Prostate gland (tissue), 2 donors: Measurements from ENCODE around the gene EFCC1. TPM values are rescaled to one million over a fixed set of nuclear protein-coding genes. Genes with fewer than 3 reads are reported as not detected.

Source experiments
- DNase-seq: peaks from one replicate; pipeline ENCODE4 v3.0.0-alpha.2; 2019; ENCODE audit warnings: low spot score
- H3K27ac ChIP-seq, 2 donors: fragments of 200-600 bp; sonication (generic); 2 replicates each; pipeline ENCODE4 v1.5.1; 2017 to 2019
- H3K27me3 ChIP-seq: fragments of 200-600 bp; sonication (generic); replicated peaks from 2 replicates; pipeline ENCODE4 v1.5.1; 2019; ENCODE audit not compliant: insufficient read depth
- H3K36me3 ChIP-seq, 2 donors: fragments of 200-600 bp; sonication (generic); 1 replicate in 1 of 2; 2 replicates in 1 of 2; pipeline versions ENCODE4 v1.5.1 to v1.8.1; 2017 to 2019
- H3K4me1 ChIP-seq: fragments of 200-600 bp; sonication (generic); replicated peaks from 2 replicates; pipeline ENCODE4 v1.5.1; 2019
- H3K4me3 ChIP-seq, 2 donors: fragments of 200-600 bp; sonication (generic); 2 replicates each; pipeline ENCODE4 v1.5.1; 2017 to 2019
- H3K9me3 ChIP-seq: fragments of 200-600 bp; sonication (generic); 2 replicates; pipeline ENCODE4 v1.5.1; 2017
- CTCF ChIP-seq, 4 experiments: fragments of 200-600 bp in 2 of 4; fragments of 450-650 bp in 2 of 4; sonication (generic) in 2 of 4; IDR thresholded peaks; 1 replicate in 3 of 4; 2 replicates in 1 of 4; pipeline ENCODE4 v1.5.1; 2016 to 2019; ENCODE audit warnings: antibody characterized with exemption in 4 of 4, mild to moderate bottlenecking in 2 of 4, moderate library complexity in 2 of 4
- POLR2A ChIP-seq: fragments of 450-650 bp; IDR thresholded peaks from one replicate; pipeline ENCODE4 v1.6.1; 2016; ENCODE audit warnings: antibody characterized with exemption, mild to moderate bottlenecking
- POLR2AphosphoS5 ChIP-seq: sonication (generic); formaldehyde crosslinking; IDR thresholded peaks from one replicate; pipeline ENCODE4 v1.6.1; 2017; ENCODE audit warnings: antibody characterized with exemption
- WGBS: methylation state at CpG from one replicate; pipeline ENCODE4 v1.1.5; 2018; 5-methylcytosine and 5-hydroxymethylcytosine counted together
- intact Hi-C: fragments of 100-400 bp; cut with DNase I; formaldehyde crosslinking; loops from one replicate; pipeline ENCODE4 v1.14.2; 2022
- total RNA-seq, 2 donors: library from RNA; depleted of rRNA; stranded (reverse); fragments of >200 nt; gene quantifications; one replicate each; pipeline ENCODE4 v1.1.0, GENCODE V29; 2016

Gene EFCC1
- total RNA-seq, 2 donors from 2014 or later = 1.8 to 4.0 TPM

GRCh38 chr3:129014148-129014547 lies 13.0 kb downstream of the EFCC1 start:
- intact Hi-C loops = no loop called here
- Histone ChIP-seq H3K4me1 (no peaks in the 10 kb centered on the region), H3K27ac (peak overlapping the region in 1 of 2 donors; percentile 26), H3K4me3 (no peak overlapping the region), H3K9me3 (no peaks in the 10 kb centered on the region), H3K36me3 (no peaks in the 10 kb centered on the region), H3K27me3 (no peaks in the 10 kb centered on the region)
- DNase-seq = no peak
- no peak for TF ChIP-seq POLR2A
- no peak for TF ChIP-seq CTCF (IDR thresholded peaks at IDR 0.05)
- no peak for TF ChIP-seq POLR2AphosphoS5
- 79% methylated on average over 13 of the region's 13 CpGs for WGBS

- 89% methylated on average over 9 of the region's 9 CpGs for WGBS
- Histone ChIP-seq H3K9me3 (no peaks in the 10 kb centered on the region), H3K4me1 (no peaks in the 10 kb centered on the region), H3K27ac (peak overlapping the region in 1 of 2 donors; percentile 39), H3K4me3 (no peak overlapping the region), H3K36me3 (no peaks in the 10 kb centered on the region), H3K27me3 (no peaks in the 10 kb centered on the region)
- intact Hi-C loops = no loop called here
- no peak for TF ChIP-seq POLR2A
- no peak for TF ChIP-seq CTCF (IDR thresholded peaks at IDR 0.05)
- no peak for TF ChIP-seq POLR2AphosphoS5
- no peak for DNase-seq
These were observed 13.8 kb downstream of the EFCC1 start for GRCh38 chr3:129014793-129015345.

GRCh38 chr3:129015388-129016105 lies 14.4 kb downstream of the EFCC1 start:
- Histone ChIP-seq H3K4me3 (no peak overlapping the region), H3K27ac (peak overlapping the region; percentile 24 to 39), H3K4me1 (no peaks in the 10 kb centered on the region), H3K27me3 (no peaks in the 10 kb centered on the region), H3K36me3 (no peaks in the 10 kb centered on the region), H3K9me3 (no peaks in the 10 kb centered on the region)
- TF ChIP-seq POLR2A (no peak), POLR2AphosphoS5 (no peak), CTCF (IDR thresholded peaks at IDR 0.05) (no peak)
- no peak for DNase-seq
- 77% methylated on average over 19 of the region's 19 CpGs for WGBS
- intact Hi-C loops = no loop called here

- DNase-seq = peak; percentile 29
- WGBS = 23% methylated on average over 5 of the region's 6 CpGs
These were observed 15.2 kb downstream of the EFCC1 start for GRCh38 chr3:129016356-129016719.

More at GRCh38 chr3:129016356-129016719, 15.2 kb downstream of the EFCC1 start:
- intact Hi-C loops = no loop called here
- H3K36me3 ChIP-seq = no peaks in the 10 kb centered on the region
- H3K4me1 ChIP-seq = no peaks in the 10 kb centered on the region
- no peaks in the 10 kb centered on the region for H3K27me3 ChIP-seq
- TF ChIP-seq POLR2A = no peak
- peak in 2 of 4 experiments; percentile 25 to 28 for TF ChIP-seq CTCF (IDR thresholded peaks at IDR 0.05)
- no peak for TF ChIP-seq POLR2AphosphoS5
- H3K4me3 ChIP-seq = no peak overlapping the region
- no peaks in the 10 kb centered on the region for H3K9me3 ChIP-seq
- peak overlapping the region in 1 of 2 donors; percentile 24 for H3K27ac ChIP-seq
